Inferior parietal cortex (tissue), 1 donor: ENCODE measurements around the gene MPZ.
A peak's percentile ranks its signal among the peaks of the same experiment; 100 is the strongest.
"Not testable (repeated sequence)": the region's sequence is repeated elsewhere in the genome, so short reads cannot be mapped to it uniquely, and the experiment has no call there.

Experiments used
- DNase-seq: peaks from one replicate; pipeline ENCODE4 v3.0.0-alpha.2; 2016; ENCODE audit errors: extremely low spot score

MPZ gene

DNA sequence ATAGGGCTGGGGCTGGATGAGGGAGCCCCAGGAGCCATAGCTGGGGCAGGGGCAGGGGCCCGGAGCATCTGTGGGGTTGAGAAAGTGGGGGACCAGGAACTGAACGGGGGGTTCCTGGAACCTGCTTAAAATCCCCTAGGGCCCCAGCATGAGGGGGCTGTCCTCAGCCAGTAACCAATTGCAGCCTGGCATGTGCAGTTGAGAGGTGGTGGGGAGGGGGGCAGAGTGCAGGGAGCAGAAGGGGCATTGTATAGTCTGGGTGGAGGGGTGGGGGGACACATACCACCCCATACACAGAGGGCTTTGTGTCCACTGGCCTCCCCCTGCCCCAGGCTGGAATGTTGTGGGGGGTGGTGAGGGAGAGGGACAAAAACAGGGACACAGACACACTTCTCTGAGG is at the start of gene MPZ:
Gene MPZ, minus strand, starts transcription at position 101 of the 400 bp plus-strand sequence. Its CDS starts 63 bp downstream, at position 38.
- DNase-seq: no peak

DNA sequence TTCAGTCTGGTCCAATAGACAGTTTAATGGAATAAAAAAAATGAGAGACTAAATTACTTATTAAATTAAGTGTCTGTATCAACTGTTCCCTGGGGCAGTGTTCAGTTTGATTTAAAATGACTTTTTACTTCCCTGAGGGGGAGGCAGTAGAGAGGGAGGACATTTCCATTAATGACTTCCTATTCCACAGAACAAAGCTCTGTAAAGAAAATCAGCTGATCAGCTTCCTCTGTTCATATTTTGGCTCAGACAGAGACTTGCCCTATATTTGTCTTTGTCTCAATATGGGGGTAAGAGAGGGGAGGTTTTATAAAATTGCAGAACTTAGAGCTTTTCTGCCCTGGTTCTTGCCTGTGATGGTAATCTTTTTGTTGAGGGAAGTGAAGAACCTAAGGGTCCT is 49.5 kb upstream of the MPZ start:
- no peak for DNase-seq

- no peak for DNase-seq
Observed at GRCh38 chr1:161357073-161357472, 47.3 kb upstream of the MPZ start.

- DNase-seq: no peak
Observed at GRCh38 chr1:161351482-161351881, 41.7 kb upstream of the MPZ start.

DNA sequence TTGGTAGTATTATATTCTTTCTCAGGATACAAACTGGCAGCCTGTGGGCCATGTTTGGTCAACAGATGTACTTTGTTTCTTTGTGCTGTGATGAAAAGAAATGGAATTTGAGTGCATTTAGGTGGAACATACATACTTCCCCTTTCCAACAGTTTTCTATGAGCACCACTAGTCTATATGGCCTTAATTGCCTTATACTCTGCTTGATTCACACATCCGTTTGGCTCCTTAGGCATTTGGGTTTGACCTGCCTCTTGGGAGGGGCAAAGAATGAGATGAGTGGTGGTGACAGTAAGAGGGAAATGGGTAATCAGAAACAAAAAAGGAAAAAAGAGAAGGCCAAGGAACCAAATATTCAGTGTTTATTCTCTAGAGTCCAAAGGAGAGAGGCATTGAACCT is 40.9 kb upstream of the MPZ start:
- DNase-seq: no peak

DNA sequence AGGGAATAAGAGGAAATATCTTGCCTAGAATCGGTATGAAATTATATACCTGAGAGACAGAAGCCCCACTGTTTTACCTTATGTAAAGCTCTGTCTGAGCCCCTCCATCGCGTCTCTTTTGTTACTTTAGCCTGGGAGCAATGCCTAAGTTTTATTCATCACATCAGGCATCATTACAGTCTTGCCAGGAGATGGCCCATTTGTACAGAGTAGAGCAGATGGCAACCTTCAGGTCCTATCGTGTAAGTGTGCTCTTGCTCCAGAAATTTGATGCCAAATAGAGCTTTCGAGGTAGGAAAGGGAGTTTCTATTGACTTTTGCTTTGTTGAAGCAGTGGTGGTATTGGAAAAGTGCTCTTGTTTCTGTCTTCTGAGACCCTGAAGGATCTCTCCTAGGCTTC is 33.1 kb upstream of the MPZ start:
- no peak for DNase-seq

- no peak for DNase-seq
Observed at GRCh38 chr1:161342177-161342576, 32.4 kb upstream of the MPZ start.

GRCh38 chr1:161335796-161336195 is 26.0 kb upstream of the MPZ start:
- DNase-seq: no peak

GRCh38 chr1:161333166-161333565 is 23.4 kb upstream of the MPZ start:
- DNase-seq: no peak

DNA sequence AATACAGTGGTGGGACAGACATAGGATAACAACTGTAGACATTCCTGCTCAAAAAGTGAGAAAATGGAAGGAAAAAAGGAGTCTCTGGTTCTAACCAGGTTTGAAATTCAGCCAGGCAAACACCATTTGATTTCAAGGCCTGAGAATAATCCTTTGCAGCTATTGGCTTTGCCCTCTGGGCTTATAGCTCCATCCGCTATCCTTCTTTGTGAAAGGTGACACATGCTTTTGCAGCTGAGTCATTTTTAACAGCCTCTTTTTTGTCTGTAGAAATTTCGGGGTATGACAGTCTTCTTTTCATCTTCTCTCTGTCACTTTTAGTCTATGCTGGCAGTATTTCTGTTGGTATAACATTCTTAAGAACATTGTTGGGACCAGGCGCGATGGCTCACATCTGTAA is 20.6 kb upstream of the MPZ start:
- DNase-seq: no peak

DNA sequence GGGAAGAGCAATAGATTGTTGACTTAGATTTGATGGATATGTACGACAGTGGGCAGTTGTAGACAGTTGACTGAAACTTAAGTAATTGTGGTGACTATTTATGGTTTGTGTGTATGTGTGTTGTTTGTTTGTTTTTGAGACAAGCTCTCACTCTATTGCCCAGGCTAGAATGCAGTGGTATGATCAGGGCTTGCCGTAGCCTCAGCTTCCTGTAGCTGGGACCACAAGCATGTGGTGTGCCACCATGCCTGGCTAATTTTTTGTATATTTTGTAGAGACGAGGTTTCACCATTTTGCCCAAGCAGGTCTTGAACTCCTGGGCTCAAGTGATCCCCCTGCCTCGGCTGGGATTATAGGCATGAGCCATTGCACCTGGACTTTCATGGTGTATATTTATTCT is 14.3 kb upstream of the MPZ start:
- DNase-seq: no peak

DNA sequence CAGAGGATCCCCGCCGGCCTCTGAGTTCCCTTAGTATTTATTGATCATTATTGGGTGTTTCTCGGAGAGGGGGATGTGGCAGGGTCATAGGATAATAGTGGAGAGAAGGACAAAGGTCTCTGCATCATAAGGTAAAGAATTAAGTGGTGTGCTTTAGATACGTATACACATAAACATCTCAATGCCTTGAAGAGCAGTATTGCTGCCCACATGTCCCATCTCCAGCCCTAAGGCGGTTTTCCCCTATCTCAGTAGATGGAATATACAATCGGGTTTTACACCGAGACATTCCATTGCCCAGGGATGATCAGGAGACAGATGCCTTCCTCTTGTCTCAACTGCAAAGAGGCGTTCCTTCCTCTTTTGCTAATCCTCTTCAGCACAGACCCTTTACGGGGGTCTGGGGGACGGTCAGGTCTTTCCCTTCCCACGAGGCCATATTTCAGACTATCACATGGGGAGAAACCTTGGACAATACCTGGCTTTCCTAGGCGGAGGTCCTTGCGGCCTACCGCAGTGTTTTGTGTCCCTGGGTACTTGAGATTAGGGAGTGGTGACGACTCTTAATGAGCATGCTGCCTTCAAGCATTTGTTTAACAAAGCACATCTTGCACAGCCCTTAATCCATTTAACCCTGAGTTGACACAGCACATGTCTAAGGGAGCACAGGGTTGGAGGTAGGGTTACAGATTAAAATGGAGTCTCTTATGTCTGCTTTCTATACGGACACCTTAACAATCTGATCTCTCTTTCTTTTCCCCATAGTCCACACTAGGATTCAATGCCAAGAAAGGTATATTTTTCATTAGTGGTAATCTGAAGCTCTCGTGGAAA is 6.3 kb upstream of the MPZ start:
- not testable (repeated sequence) for DNase-seq

- DNase-seq: peak; percentile 95
Observed at GRCh38 chr1:161314201-161314981, 4.6 kb upstream of the MPZ start, which contains the start of gene SDHC. Gene SDHC, plus strand, starts transcription at chr1:161314381. Its CDS starts 25 bp downstream, at chr1:161314406.

DNA sequence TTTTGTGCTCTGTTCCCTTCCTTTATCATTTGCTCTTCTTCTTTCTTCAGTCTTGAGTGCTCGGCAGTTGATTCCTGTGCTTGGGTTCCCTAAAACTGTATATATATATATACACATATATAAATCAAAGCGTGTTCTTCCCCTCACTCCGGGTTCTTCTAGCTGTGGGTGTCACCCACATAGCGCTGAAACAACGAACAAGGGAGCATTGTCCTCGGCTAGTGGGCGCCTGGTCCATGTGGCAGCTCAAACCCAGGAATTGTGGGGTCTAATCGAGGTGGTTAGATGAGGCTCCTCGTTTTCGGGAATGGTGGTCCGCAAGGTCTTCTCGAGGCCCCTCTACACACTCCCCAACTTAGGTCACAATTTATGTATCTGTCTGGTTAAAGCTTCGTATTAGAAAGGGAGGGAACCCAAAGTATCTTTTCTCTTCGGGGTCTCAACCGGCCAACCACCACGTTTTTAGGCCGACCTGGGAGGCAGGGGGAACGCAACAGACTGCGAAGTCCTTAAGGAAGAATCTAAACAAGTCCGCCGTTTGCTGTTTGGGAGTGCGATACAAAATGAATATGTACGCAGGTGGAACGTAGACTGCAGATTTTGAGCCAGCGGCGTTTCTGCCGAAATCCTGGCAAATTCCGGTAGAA is 3.9 kb upstream of the MPZ start:
- DNase-seq: peak; percentile 63

- no peak for DNase-seq
Observed at GRCh38 chr1:161311595-161312181, 1.9 kb upstream of the MPZ start.

- no peak for DNase-seq
Observed at GRCh38 chr1:161307892-161308638, 1.7 kb downstream of the MPZ start.

DNA sequence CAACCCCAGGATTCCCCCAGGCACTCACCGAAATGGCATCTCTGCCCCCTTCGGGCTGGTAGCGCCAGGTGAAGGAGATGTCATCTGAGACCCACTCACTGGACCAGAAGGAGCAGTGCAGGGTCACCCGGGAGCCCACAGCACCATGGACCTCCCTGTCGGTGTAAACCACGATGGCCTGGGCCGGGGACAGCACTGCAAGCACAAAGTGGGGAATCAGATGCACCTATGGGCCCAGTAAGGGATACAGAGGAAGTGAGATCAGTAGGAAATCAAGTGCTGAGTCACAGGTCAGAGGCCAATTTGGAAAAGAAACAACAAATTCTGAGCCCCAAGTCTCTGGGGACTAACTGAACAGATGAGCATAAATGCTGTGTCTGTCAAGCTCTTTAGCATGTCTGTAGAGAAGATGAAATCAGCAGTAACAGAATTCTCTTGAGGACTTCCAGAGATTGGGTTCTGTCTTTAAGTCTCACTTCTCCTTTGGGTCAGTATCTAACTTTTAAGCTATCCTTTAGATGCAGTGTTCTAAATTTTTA is 2.5 kb downstream of the MPZ start:
- DNase-seq: peak; percentile 27

- peak; percentile 62 for DNase-seq
Observed at GRCh38 chr1:161305867-161306519, 3.8 kb downstream of the MPZ start.

- DNase-seq: no peak
Observed at GRCh38 chr1:161304927-161305866, 4.6 kb downstream of the MPZ start.
